ENCODE measurements around the gene PGM5.

The PGM5 gene

DNA sequence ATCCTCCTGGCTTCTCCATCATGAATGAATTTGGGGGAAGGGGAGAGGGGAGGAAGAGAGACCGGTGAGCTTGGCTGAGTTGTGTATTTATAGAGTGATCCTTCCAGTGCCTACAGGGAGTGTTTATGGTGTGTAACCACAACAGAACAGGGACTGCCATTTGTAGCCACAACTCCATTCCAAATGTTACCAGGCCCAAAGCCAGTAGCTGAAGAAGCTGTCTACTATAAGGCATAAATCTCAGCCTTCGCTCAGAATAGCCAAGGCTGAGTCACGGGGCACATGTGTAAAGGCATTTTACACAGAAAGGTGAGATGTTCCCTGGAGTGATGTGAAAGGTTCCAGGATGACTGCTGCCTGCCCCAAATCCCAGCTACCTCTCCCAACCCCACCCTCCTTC lies 181.8 kb downstream of the PGM5 start:
- no CpG with 5 or more reads among the region's 3 CpGs for WGBS, 2 donors (ENCODE audit: extremely low coverage in 2 of 2, insufficient read length in 2 of 2, insufficient replicate concordance in 1 of 2)
- peaks cover 0 to 50% (median 0%) of the 10 kb centered on the region in 3 experiments for H3K27me3 ChIP-seq (ENCODE audit: control insufficient read depth in 3 of 3, insufficient read depth in 3 of 3, low read depth in 1 of 3, low read length in 3 of 3)
- no peaks in the 10 kb centered on the region for H3K79me1 ChIP-seq (ENCODE audit: low read depth, low read length)
- no peaks in the 10 kb centered on the region for H3K9me3 ChIP-seq (replicated peaks in 1 of 2; ENCODE audit: control insufficient read depth in 2 of 2, insufficient read depth in 1 of 2, low read depth in 1 of 2, low read length in 2 of 2)
- no peak overlapping the region for H3K4me3 ChIP-seq (ENCODE audit: low read length in 2 of 2)
- H3K23ac ChIP-seq (ENCODE audit: low read depth, low read length, poor library complexity), result no peak overlapping the region
- no peak overlapping the region for H4K91ac ChIP-seq (ENCODE audit: low read depth, low read length, poor library complexity)
- H3K36me3 ChIP-seq (replicated peaks in 1 of 2; ENCODE audit: control insufficient read depth in 2 of 2, insufficient read depth in 2 of 2, low read length in 2 of 2), result no peaks in the 10 kb centered on the region
- no peak overlapping the region for H2BK15ac ChIP-seq (ENCODE audit: low read length)
- H3K14ac ChIP-seq (ENCODE audit: low read length), result no peak overlapping the region
- no peak overlapping the region for H3K18ac ChIP-seq (ENCODE audit: low read length)
- DNase-seq (ENCODE audit: low spot score), result no peak
- no peak overlapping the region for H2BK5ac ChIP-seq (ENCODE audit: low read length)
- H3K9ac ChIP-seq (ENCODE audit: low read depth, low read length, poor library complexity), result no peak overlapping the region
- H2BK120ac ChIP-seq (ENCODE audit: low read depth, low read length), result no peak overlapping the region
- no peak overlapping the region for H4K8ac ChIP-seq (ENCODE audit: low read depth, low read length)
- H2AK5ac ChIP-seq (ENCODE audit: low read depth, low read length), result no peak overlapping the region
- H3K4ac ChIP-seq (ENCODE audit: low read length), result no peak overlapping the region
- no peak overlapping the region for H2AFZ ChIP-seq (ENCODE audit: low read length)
- no peak overlapping the region for H2BK12ac ChIP-seq (ENCODE audit: low read length)
- peaks cover 0 to 9% of the 10 kb centered on the region in 2 donors for H3K4me1 ChIP-seq (ENCODE audit: control insufficient read depth in 2 of 2, insufficient read depth in 1 of 2, low read depth in 1 of 2, low read length in 2 of 2)
- no peak overlapping the region for H3K27ac ChIP-seq (replicated peaks; ENCODE audit: low read length)
- no peak overlapping the region for H3K4me2 ChIP-seq (ENCODE audit: insufficient read depth, low read length, poor library complexity, severe bottlenecking)

DNA sequence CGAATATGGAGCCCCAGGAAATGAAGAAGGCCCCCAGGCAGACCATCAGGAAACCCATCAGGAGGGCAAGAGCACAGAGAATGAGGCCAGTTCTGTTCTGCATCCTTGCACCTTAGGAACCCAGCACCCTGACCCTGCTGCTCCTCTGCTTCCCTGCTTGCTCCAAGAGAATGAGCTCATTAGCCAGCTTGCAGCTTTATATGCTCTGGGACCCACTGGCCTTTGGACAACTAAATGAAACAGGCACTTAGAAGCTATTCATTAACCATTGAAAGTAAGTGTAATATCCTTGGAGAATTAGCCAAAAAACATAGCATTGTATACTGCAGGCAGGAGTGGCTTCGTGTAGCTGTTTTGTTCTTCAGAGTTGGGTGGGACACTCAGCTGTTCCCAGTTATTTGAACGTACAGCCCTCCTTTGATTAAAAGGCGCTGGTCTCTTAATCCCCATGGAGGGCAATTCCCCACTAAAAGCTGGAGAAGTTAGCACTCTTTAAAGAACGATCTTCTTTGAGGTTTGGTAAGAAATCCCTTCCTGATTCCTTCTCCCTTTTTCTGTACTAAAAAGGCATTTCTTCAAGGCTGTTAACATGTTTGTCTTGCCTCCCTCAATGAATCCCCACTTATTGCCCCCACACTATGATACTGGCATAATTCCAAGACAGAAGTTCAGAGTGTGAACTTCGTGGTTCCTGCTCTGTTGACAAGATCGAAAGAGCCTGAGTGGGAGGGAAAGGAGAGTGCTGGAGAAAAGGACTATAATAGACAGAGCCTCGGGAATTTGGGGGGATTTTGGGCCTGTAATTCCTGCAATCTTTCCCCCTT lies 184.5 kb downstream of the PGM5 start, which contains the start of gene TMEM252:
TSS of gene TMEM252 (minus strand) at position 172 of the 824 bp plus-strand sequence. CDS start at position 103, 69 bp downstream.
- Histone ChIP-seq H3K79me1 (ENCODE audit: low read depth, low read length) (no peaks in the 10 kb centered on the region), H3K14ac (ENCODE audit: low read length) (no peak within 1 kb of the TSS), H2BK12ac (ENCODE audit: low read length) (no peak within 1 kb of the TSS), H3K4me3 (ENCODE audit: low read length in 2 of 2) (no peak within 1 kb of the TSS), H3K27ac (replicated peaks; ENCODE audit: low read length) (no peak within 1 kb of the TSS), H3K18ac (ENCODE audit: low read length) (no peak within 1 kb of the TSS), H3K9ac (ENCODE audit: low read depth, low read length, poor library complexity) (no peak within 1 kb of the TSS), H3K36me3 (replicated peaks in 1 of 2; ENCODE audit: control insufficient read depth in 2 of 2, insufficient read depth in 2 of 2, low read length in 2 of 2) (no peaks in the 10 kb centered on the region), H4K8ac (ENCODE audit: low read depth, low read length) (no peak within 1 kb of the TSS), H4K91ac (ENCODE audit: low read depth, low read length, poor library complexity) (no peak within 1 kb of the TSS), H2BK120ac (ENCODE audit: low read depth, low read length) (no peak within 1 kb of the TSS), H3K9me3 (replicated peaks in 1 of 2; ENCODE audit: control insufficient read depth in 2 of 2, insufficient read depth in 1 of 2, low read depth in 1 of 2, low read length in 2 of 2) (no peaks in the 10 kb centered on the region), H3K4me2 (ENCODE audit: insufficient read depth, low read length, poor library complexity, severe bottlenecking) (no peak within 1 kb of the TSS), H3K4me1 (ENCODE audit: control insufficient read depth in 2 of 2, insufficient read depth in 1 of 2, low read depth in 1 of 2, low read length in 2 of 2) (peaks cover 0 to 9% of the 10 kb centered on the region in 2 donors), H2AK5ac (ENCODE audit: low read depth, low read length) (no peak within 1 kb of the TSS), H2BK5ac (ENCODE audit: low read length) (no peak within 1 kb of the TSS), H3K4ac (ENCODE audit: low read length) (no peak within 1 kb of the TSS), H2AFZ (ENCODE audit: low read length) (no peak within 1 kb of the TSS), H3K27me3 (ENCODE audit: control insufficient read depth in 3 of 3, insufficient read depth in 3 of 3, low read depth in 1 of 3, low read length in 3 of 3) (peaks cover 0 to 45% (median 0%) of the 10 kb centered on the region in 3 experiments), H2BK15ac (ENCODE audit: low read length) (no peak within 1 kb of the TSS), H3K23ac (ENCODE audit: low read depth, low read length, poor library complexity) (no peak within 1 kb of the TSS)
- WGBS, 2 donors (ENCODE audit: extremely low coverage in 2 of 2, insufficient read length in 2 of 2, insufficient replicate concordance in 1 of 2), result no CpG with 5 or more reads among the region's 8 CpGs
- no peak for DNase-seq (ENCODE audit: low spot score)

- H4K8ac ChIP-seq (ENCODE audit: low read depth, low read length), result no peak overlapping the region
- H3K9ac ChIP-seq (ENCODE audit: low read depth, low read length, poor library complexity), result no peak overlapping the region
- H3K4me2 ChIP-seq (ENCODE audit: insufficient read depth, low read length, poor library complexity, severe bottlenecking), result no peak overlapping the region
- H3K27me3 ChIP-seq (ENCODE audit: control insufficient read depth in 3 of 3, insufficient read depth in 3 of 3, low read depth in 1 of 3, low read length in 3 of 3), result peaks cover 0 to 45% (median 0%) of the 10 kb centered on the region in 3 experiments
- no peaks in the 10 kb centered on the region for H3K79me1 ChIP-seq (ENCODE audit: low read depth, low read length)
- H3K23ac ChIP-seq (ENCODE audit: low read depth, low read length, poor library complexity), result no peak overlapping the region
- H2AFZ ChIP-seq (ENCODE audit: low read length), result no peak overlapping the region
- no peak overlapping the region for H3K4me3 ChIP-seq (ENCODE audit: low read length in 2 of 2)
- no peak overlapping the region for H2BK12ac ChIP-seq (ENCODE audit: low read length)
- no peak overlapping the region for H4K91ac ChIP-seq (ENCODE audit: low read depth, low read length, poor library complexity)
- no peaks in the 10 kb centered on the region for H3K36me3 ChIP-seq (replicated peaks in 1 of 2; ENCODE audit: control insufficient read depth in 2 of 2, insufficient read depth in 2 of 2, low read length in 2 of 2)
- no peak overlapping the region for H3K18ac ChIP-seq (ENCODE audit: low read length)
- H3K9me3 ChIP-seq (replicated peaks in 1 of 2; ENCODE audit: control insufficient read depth in 2 of 2, insufficient read depth in 1 of 2, low read depth in 1 of 2, low read length in 2 of 2), result no peaks in the 10 kb centered on the region
- no peak overlapping the region for H3K4ac ChIP-seq (ENCODE audit: low read length)
- H2BK15ac ChIP-seq (ENCODE audit: low read length), result no peak overlapping the region
- no peak overlapping the region for H2AK5ac ChIP-seq (ENCODE audit: low read depth, low read length)
- no peak overlapping the region for H2BK5ac ChIP-seq (ENCODE audit: low read length)
- H3K27ac ChIP-seq (replicated peaks; ENCODE audit: low read length), result no peak overlapping the region
- no CpG with 5 or more reads among the region's 2 CpGs for WGBS, 2 donors (ENCODE audit: extremely low coverage in 2 of 2, insufficient read length in 2 of 2, insufficient replicate concordance in 1 of 2)
- H2BK120ac ChIP-seq (ENCODE audit: low read depth, low read length), result no peak overlapping the region
- H3K4me1 ChIP-seq (ENCODE audit: control insufficient read depth in 2 of 2, insufficient read depth in 1 of 2, low read depth in 1 of 2, low read length in 2 of 2), result peaks cover 0 to 9% of the 10 kb centered on the region in 2 donors
- DNase-seq (ENCODE audit: low spot score), result no peak
- no peak overlapping the region for H3K14ac ChIP-seq (ENCODE audit: low read length)
Measured at GRCh38 chr9:68541568-68541967, 185.2 kb downstream of the PGM5 start.

- no peak overlapping the region for H3K4ac ChIP-seq (ENCODE audit: low read length)
- H3K14ac ChIP-seq (ENCODE audit: low read length), result no peak overlapping the region
- H2BK12ac ChIP-seq (ENCODE audit: low read length), result no peak overlapping the region
- no peak overlapping the region for H2BK120ac ChIP-seq (ENCODE audit: low read depth, low read length)
- DNase-seq (ENCODE audit: low spot score), result no peak
- no peak overlapping the region for H4K8ac ChIP-seq (ENCODE audit: low read depth, low read length)
- no peak overlapping the region for H3K4me3 ChIP-seq (ENCODE audit: low read length in 2 of 2)
- no peak overlapping the region for H4K91ac ChIP-seq (ENCODE audit: low read depth, low read length, poor library complexity)
- no peak overlapping the region for H2AK5ac ChIP-seq (ENCODE audit: low read depth, low read length)
- WGBS, 2 donors (ENCODE audit: extremely low coverage in 2 of 2, insufficient read length in 2 of 2, insufficient replicate concordance in 1 of 2), result no CpG with 5 or more reads among the region's 3 CpGs
- peaks cover 0 to 32% (median 0%) of the 10 kb centered on the region in 3 experiments for H3K27me3 ChIP-seq (ENCODE audit: control insufficient read depth in 3 of 3, insufficient read depth in 3 of 3, low read depth in 1 of 3, low read length in 3 of 3)
- H3K23ac ChIP-seq (ENCODE audit: low read depth, low read length, poor library complexity), result no peak overlapping the region
- no peaks in the 10 kb centered on the region for H3K79me1 ChIP-seq (ENCODE audit: low read depth, low read length)
- no peak overlapping the region for H3K9ac ChIP-seq (ENCODE audit: low read depth, low read length, poor library complexity)
- no peaks in the 10 kb centered on the region for H3K36me3 ChIP-seq (replicated peaks in 1 of 2; ENCODE audit: control insufficient read depth in 2 of 2, insufficient read depth in 2 of 2, low read length in 2 of 2)
- H2AFZ ChIP-seq (ENCODE audit: low read length), result no peak overlapping the region
- no peak overlapping the region for H3K27ac ChIP-seq (replicated peaks; ENCODE audit: low read length)
- H2BK5ac ChIP-seq (ENCODE audit: low read length), result no peak overlapping the region
- H3K4me2 ChIP-seq (ENCODE audit: insufficient read depth, low read length, poor library complexity, severe bottlenecking), result no peak overlapping the region
- no peaks in the 10 kb centered on the region for H3K4me1 ChIP-seq (ENCODE audit: control insufficient read depth in 2 of 2, insufficient read depth in 1 of 2, low read depth in 1 of 2, low read length in 2 of 2)
- no peak overlapping the region for H3K18ac ChIP-seq (ENCODE audit: low read length)
- H3K9me3 ChIP-seq (replicated peaks in 1 of 2; ENCODE audit: control insufficient read depth in 2 of 2, insufficient read depth in 1 of 2, low read depth in 1 of 2, low read length in 2 of 2), result no peaks in the 10 kb centered on the region
- no peak overlapping the region for H2BK15ac ChIP-seq (ENCODE audit: low read length)
Measured at GRCh38 chr9:68545033-68545705, 188.8 kb downstream of the PGM5 start.

Data from neuronal stem cell (in vitro differentiated cells).